Measurements from ENCODE around the gene VSTM1.

- TF ChIP-seq CTCF (IDR thresholded peaks at IDR 0.05) (no peak), POLR2A (IDR thresholded peaks at IDR 0.05) (no peak)
Observed at GRCh38 chr19:54026656-54027055, 37.0 kb downstream of the VSTM1 start.
